Measurements from ENCODE around the gene OR8K1.

- TF ChIP-seq, protein P1, sequence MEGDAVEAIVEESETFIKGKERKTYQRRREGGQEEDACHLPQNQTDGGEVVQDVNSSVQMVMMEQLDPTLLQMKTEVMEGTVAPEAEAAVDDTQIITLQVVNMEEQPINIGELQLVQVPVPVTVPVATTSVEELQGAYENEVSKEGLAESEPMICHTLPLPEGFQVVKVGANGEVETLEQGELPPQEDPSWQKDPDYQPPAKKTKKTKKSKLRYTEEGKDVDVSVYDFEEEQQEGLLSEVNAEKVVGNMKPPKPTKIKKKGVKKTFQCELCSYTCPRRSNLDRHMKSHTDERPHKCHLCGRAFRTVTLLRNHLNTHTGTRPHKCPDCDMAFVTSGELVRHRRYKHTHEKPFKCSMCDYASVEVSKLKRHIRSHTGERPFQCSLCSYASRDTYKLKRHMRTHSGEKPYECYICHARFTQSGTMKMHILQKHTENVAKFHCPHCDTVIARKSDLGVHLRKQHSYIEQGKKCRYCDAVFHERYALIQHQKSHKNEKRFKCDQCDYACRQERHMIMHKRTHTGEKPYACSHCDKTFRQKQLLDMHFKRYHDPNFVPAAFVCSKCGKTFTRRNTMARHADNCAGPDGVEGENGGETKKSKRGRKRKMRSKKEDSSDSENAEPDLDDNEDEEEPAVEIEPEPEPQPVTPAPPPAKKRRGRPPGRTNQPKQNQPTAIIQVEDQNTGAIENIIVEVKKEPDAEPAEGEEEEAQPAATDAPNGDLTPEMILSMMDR (conservative IDR thresholded peaks at IDR 0.05 in 1 of 2, IDR thresholded peaks at IDR 0.05 in 1 of 2; ENCODE audit: extremely low read depth in 1 of 2, insufficient read depth in 1 of 2, low read depth in 1 of 2, low read length in 2 of 2) = no peak
- no peak for TF ChIP-seq EZH2 (IDR thresholded peaks at IDR 0.05; ENCODE audit: borderline replicate concordance, low read length)
Measured at GRCh38 chr11:56380120-56380519, 34.3 kb downstream of the OR8K1 start.
